HG02571 (cell line): ENCODE data around the gene INPP5J.
"Not testable (repeated sequence)": the region's sequence is repeated elsewhere in the genome, so short reads cannot be mapped to it uniquely, and the experiment has no call there.

Experiments used
- ATAC-seq: cut with Tn5 transposase; IDR thresholded peaks from one replicate; pipeline ENCODE4 v1.9.1; 2021; ENCODE audit warnings: mild to moderate bottlenecking, moderate library complexity; ENCODE audit not compliant: unreplicated experiment

Gene INPP5J

GRCh38 chr22:31086703-31087330 lies 35.9 kb upstream of the INPP5J start:
- ATAC-seq: no peak

DNA sequence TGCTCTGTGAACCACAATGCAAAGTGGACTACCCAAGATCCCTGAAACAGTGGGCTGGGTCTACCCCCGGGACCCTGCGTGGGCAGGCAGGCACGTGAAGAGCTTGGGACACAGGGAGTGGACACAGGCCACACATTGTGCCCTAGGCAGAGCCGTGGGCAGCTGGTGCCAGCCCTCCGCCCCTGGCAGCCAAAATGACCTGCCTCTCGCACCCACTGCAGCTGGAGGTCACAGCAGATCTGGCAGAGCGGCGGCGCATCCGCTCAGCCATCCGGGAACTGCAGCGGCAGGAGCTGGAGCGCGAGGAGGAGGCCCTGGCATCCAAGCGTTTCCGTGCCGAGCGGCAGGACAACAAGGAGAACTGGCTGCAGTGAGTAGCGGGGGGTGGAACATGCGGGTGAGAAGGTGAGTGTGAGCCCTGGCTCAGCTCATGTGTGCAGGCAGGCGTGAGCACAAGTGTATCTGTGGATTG lies 35.0 kb upstream of the INPP5J start:
- ATAC-seq: no peak

DNA sequence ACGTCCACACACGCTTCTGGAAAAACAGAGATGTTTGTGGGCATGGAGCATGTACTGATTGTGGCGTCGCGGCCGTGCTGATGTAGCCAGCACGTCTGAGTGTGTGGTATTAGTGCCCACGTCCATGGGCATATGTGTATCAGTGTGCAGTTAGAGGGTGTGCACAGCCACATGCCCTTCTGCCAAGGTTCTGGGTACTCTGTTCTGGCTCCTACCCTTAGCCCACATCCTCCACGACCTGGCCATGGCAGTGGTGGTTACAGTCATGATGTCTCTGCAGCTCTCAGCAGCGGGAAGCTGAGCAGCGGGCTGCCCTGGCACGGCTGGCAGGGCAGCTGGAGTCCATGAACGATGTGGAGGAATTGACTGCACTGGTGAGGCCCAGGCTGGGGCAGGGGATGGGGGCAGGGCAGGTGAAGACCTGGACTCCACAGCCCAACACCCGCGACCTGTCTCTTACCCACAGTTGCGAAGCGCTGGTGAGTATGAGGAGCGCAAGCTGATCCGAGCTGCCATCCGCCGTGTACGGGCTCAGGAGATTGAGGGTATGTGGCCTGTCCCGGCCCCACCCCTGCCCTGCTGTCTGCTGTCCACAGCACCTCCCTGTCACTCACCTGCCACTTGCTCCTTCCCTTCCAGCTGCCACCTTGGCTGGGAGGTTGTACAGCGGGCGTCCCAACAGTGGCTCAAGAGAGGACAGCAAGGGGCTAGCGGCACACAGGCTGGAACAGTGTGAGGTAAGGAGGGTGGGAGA lies 34.4 kb upstream of the INPP5J start:
- no peak for ATAC-seq

DNA sequence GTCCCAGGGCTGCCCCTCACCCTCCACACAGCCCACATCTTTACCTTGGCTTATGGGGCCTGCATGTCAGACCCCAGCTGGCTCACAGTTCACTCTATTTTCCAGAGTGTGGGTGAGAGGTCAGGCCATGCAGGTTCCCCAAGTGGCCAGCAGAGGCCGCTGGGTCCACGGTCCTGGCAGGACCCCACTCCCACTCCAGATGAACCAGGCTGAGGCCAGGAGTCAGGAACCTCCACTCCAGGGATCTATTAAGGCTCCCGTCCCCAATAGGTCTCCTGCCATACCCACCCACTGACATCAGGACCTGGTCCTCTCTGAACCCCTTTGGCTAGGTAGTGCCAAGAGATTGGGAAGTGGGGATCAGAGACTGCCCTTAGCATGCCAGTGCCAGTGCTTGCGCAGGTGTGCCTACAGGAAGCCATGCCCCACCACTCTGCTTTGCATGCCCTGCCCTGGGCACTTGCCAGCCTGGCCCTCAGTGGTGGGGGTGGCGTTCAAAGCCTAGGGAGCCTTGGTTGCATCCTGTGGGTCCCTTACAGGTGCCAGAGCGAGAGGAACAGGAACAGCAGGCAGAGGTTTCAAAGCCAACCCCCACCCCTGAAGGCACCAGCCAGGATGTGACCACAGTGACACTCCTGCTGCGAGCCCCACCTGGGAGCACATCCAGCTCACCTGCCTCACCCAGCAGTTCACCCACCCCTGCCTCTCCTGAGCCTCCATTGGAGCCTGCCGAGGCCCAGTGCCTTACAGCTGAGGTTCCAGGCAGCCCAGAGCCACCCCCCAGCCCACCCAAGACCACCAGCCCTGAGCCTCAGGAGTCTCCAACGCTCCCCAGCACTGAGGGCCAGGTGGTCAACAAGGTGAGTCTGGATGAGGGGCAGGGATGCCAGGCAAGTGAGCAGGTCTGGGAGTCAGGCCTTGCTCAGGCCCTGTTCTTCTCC lies 33.3 kb upstream of the INPP5J start:
- no peak for ATAC-seq

DNA sequence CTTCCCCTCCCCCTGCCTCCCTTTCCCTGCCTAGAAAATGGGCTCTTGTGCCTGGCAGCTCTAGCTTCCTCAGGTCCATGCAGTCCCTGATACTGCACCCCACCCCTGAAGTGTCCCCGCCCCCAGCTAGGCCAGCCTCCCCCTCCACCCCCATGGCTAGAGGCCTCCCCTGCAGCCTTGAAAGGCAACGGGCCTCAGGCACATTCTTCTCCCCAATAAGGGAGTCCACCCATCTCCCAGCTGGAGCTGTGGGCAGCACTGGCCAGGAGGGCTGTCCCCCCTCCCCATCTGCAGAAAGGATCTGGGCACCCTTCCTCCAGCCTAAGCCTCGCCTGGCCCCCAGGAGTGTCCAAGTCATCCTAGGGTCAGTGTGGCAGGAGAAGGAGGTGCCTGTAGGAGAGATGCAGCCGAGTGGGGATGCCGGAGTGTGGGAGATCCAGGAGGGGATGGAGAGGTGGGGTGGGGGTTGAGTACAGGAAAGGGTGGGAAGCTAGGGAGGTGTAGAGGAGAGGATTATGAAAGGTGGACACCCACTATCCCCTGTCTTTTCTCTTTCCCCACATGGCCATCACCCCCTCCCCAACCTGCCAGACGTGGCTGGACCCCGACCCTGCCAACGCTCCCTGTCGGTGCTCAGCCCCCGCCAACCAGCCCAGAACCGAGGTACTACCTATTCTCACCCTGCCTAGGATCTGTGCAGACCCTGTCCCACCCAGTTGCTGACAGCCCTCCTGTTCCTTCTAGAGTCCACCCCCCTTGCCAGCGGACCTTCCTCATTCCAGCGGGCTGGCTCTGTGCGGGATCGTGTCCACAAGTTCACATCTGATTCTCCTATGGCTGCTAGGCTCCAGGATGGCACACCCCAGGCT lies 32.3 kb upstream of the INPP5J start:
- no peak for ATAC-seq

GRCh38 chr22:31091106-31091975 lies 31.4 kb upstream of the INPP5J start:
- ATAC-seq: no peak

DNA sequence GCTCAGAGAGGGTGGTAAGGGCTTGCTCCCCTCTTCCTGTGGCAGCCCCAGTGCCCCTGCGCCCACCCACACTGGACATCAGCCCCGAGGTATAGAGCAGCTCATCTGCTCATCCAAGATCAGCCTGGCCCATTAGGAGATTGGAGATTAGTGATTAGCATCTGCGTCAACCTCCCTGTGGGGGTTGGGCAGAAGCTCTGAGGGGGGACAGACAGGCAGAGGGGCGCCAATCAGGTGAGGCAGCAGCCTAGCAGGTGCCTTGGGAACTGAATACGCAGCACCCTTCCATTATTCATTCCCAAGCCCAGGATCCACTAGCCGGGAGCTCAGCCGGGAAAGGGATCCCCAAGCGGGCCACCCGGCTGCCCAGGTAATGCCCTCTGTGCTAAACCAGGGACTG lies 30.6 kb upstream of the INPP5J start:
- ATAC-seq: no peak

GRCh38 chr22:31093086-31093850 lies 29.5 kb upstream of the INPP5J start:
- no peak for ATAC-seq

GRCh38 chr22:31094021-31094551 lies 28.7 kb upstream of the INPP5J start:
- ATAC-seq: no peak

DNA sequence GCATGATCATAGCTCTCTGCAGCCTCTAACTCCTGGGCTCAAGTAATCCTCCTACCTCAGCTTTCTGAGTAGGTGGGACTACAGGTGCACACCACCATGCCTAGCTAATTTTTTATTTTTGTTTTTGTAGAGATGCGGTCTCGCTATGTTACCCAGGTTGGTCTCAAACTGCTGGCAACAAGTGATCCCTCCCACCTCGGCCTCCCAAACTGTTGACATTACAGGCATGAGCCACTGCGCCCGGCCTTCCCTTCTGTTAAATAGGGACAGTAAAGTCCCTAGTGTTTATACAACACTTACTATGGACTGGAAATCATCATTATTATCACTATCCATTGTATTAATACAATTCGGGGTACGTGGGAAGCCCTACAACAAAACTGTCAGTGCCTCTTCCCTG lies 28.0 kb upstream of the INPP5J start:
- no peak for ATAC-seq

GRCh38 chr22:31095637-31096249 lies 27.0 kb upstream of the INPP5J start:
- ATAC-seq: no peak

GRCh38 chr22:31096657-31097279 lies 26.0 kb upstream of the INPP5J start:
- ATAC-seq: no peak

GRCh38 chr22:31097539-31097938 lies 25.2 kb upstream of the INPP5J start:
- not testable (repeated sequence) for ATAC-seq

- no peak for ATAC-seq
Observed at GRCh38 chr22:31097941-31098631, 24.7 kb upstream of the INPP5J start.

- ATAC-seq: no peak
Observed at GRCh38 chr22:31098632-31099110, 24.1 kb upstream of the INPP5J start.

DNA sequence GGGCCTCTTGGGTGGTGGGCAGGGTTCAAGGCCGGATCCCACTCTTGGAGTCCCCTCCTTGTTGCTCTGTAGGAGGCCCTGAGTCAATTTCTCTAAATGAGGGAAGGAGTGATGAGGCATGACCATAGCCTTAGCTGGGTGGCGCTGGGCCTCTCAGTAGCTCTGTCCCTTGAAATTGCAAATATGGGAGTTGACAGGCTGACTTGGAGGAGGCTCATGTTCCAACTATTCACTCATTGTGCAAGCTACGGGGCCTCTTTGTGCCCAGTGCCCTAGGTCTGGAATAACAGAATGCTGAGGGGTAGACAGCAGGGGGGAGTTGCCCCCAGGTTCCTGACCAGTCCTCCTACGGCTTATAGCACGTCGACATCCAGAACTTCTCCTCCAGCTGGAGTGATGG lies 23.4 kb upstream of the INPP5J start:
- ATAC-seq: no peak
